ENCODE measurements around the gene HDAC2.
"Not testable (repeated sequence)": the region's sequence is repeated elsewhere in the genome, so short reads cannot be mapped to it uniquely, and the experiment has no call there.

Gene HDAC2

DNA sequence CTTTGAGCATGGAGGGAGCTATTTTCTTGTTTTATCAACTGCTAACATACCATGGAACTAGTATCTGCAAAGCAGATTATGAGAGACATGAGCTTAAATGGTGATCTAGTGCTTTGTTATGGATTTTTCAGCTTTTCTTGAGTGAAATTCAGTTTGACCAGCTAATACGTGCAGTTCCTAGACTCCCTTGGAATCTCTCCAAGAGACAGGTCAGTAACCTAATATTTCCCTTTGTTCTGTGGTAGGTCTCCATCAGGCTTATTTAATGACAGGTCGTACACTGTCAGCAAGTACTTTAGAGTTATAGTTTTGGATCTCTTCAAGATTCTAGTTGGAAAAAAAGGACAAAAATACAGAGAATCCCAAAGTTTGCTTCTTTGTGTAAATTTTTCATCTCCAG lies 43.9 kb downstream of the HDAC2 start:
- Histone ChIP-seq H3K4me3 (ENCODE audit: low read length) (no peak overlapping the region), H3K36me3 (ENCODE audit: control insufficient read depth, insufficient read depth, low read length) (no peaks in the 10 kb centered on the region), H3K9ac (ENCODE audit: low read length) (no peak overlapping the region), H3K27ac (ENCODE audit: low read depth, low read length) (no peak overlapping the region), H3K4me1 (ENCODE audit: control insufficient read depth, insufficient read depth, low read length) (no peaks in the 10 kb centered on the region), H3K27me3 (ENCODE audit: control insufficient read depth, insufficient read depth, low read length) (no peaks in the 10 kb centered on the region)

DNA sequence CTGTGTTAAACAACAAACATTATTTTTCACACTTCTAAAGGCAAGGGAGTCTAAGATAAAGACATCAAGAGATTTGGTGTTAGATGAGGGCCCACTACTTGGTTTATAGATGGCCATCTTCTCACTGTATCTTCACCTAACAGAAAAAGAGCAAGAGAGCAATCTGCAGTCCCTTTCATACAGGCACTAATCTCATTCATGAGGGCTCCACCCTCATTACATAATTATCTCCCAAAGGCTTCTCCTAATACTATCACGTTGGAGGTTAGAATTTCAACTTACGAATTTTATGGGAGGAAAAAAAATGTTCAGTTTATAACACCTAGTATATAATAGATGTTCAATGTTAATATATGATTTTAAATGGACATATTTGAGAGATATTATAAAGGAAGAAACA lies 45.6 kb downstream of the HDAC2 start:
- Histone ChIP-seq H3K36me3 (ENCODE audit: control insufficient read depth, insufficient read depth, low read length) (no peaks in the 10 kb centered on the region), H3K4me1 (ENCODE audit: control insufficient read depth, insufficient read depth, low read length) (no peaks in the 10 kb centered on the region), H3K9ac (ENCODE audit: low read length) (no peak overlapping the region), H3K27me3 (ENCODE audit: control insufficient read depth, insufficient read depth, low read length) (no peaks in the 10 kb centered on the region), H3K4me3 (ENCODE audit: low read length) (no peak overlapping the region), H3K27ac (ENCODE audit: low read depth, low read length) (no peak overlapping the region)

DNA sequence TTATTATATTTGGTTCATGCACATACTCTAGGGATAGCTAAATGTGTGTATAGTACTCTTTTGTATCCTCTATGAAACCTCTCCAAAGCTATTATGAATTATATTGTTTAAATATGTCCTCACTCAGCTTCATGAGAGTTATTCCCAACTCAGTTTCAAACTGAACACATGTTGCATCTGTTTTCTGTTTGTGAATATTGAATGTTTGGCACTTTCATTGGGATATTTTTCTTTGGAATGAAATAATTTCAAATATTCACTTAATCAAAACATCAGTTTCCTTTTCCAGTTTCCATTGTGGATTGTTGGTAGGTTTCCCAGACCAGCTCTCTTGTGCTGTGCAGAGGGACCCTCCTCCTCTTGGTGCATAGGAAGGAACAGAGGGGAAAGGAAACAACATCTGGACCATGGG lies 46.6 kb downstream of the HDAC2 start:
- no peak overlapping the region for H3K4me3 ChIP-seq (ENCODE audit: low read length)
- H3K4me1 ChIP-seq (ENCODE audit: control insufficient read depth, insufficient read depth, low read length): no peaks in the 10 kb centered on the region
- H3K36me3 ChIP-seq (ENCODE audit: control insufficient read depth, insufficient read depth, low read length): no peaks in the 10 kb centered on the region
- H3K27me3 ChIP-seq (ENCODE audit: control insufficient read depth, insufficient read depth, low read length): no peaks in the 10 kb centered on the region
- H3K27ac ChIP-seq (ENCODE audit: low read depth, low read length): no peak overlapping the region
- H3K9ac ChIP-seq (ENCODE audit: low read length): no peak overlapping the region

DNA sequence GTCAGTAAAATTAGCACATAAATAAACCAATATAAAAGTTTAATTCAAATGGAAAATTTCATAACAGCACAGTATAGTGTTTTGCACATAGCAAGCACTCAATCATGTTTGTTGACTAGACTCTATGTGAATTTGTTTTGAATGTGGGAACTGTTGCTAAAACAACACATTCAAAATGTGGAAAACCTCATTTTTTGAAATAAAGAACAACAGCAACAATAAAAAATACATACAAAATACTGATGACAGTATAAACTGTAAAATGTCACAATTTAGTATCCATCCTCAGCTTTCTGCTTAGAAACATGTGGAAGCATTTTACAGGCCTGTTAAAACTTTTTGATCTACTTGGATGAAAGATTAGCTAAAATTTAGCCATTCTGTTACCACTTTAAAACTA lies 47.4 kb downstream of the HDAC2 start:
- Histone ChIP-seq H3K4me1 (ENCODE audit: control insufficient read depth, insufficient read depth, low read length) (no peaks in the 10 kb centered on the region), H3K27ac (ENCODE audit: low read depth, low read length) (no peak overlapping the region), H3K4me3 (ENCODE audit: low read length) (no peak overlapping the region), H3K27me3 (ENCODE audit: control insufficient read depth, insufficient read depth, low read length) (no peaks in the 10 kb centered on the region), H3K36me3 (ENCODE audit: control insufficient read depth, insufficient read depth, low read length) (no peaks in the 10 kb centered on the region), H3K9ac (ENCODE audit: low read length) (no peak overlapping the region)

DNA sequence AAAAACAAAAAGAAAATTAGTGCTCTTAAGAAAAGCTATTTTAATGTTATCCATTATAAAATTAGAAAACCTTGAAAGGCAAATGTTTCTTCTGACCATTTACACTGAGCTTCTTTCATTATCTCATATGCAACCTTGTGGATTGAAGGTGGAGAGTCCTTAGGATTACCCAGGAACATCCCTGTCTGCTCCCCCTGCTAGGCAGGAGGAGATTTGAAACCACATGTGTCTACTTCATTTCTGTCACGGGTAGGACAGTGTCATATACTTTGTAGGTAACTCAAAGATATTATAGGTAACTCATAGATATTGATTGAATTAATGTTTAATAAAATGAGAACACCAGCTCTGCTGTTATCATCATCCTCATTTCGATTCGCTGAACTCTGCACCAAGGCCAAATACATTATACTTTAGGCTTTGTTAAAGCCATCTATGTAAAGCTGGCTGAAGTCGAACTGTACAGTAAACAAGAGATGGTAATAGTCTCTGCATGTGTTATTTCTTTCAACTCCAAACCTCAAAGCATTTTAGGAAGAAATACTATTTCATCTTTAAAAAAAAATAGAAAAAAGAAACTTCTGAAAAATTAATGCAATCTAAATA lies 49.5 kb downstream of the HDAC2 start:
- Histone ChIP-seq H3K36me3 (ENCODE audit: control insufficient read depth, insufficient read depth, low read length) (no peaks in the 10 kb centered on the region), H3K27ac (ENCODE audit: low read depth, low read length) (no peak overlapping the region), H3K4me1 (ENCODE audit: control insufficient read depth, insufficient read depth, low read length) (no peaks in the 10 kb centered on the region), H3K4me3 (ENCODE audit: low read length) (no peak overlapping the region), H3K27me3 (ENCODE audit: control insufficient read depth, insufficient read depth, low read length) (no peaks in the 10 kb centered on the region), H3K9ac (ENCODE audit: low read length) (no peak overlapping the region)

DNA sequence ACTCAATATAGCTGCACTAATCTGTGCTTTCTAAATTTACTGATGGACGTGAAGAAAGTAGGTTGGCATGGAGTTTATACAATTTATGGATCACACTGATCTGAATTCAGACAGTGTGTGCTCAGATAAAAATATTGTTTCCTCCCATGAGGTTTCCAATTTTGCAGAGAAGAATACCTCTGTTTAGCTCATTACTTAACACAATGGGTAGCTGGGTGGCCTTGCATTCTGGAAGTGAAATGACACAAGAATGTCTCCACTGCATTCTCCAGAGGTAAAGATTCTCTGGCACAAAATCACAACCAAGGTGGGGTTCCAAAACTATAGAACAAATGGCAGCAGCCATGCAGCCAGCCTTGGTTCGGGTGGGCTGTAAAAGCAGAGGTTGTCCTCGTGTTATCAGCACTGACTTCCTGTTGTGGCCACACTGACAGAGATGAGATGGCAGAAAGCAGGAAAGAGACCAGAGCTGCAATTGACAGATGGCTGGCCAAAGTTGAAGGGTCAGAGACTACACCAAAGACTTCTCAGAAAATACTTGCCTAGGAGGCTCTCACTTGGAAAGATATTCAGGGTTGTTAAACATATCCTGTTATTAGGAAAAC lies 50.2 kb downstream of the HDAC2 start:
- no peaks in the 10 kb centered on the region for H3K27me3 ChIP-seq (ENCODE audit: control insufficient read depth, insufficient read depth, low read length)
- H3K36me3 ChIP-seq (ENCODE audit: control insufficient read depth, insufficient read depth, low read length): no peaks in the 10 kb centered on the region
- no peaks in the 10 kb centered on the region for H3K4me1 ChIP-seq (ENCODE audit: control insufficient read depth, insufficient read depth, low read length)
- no peak overlapping the region for H3K4me3 ChIP-seq (ENCODE audit: low read length)
- H3K27ac ChIP-seq (ENCODE audit: low read depth, low read length): no peak overlapping the region
- H3K9ac ChIP-seq (ENCODE audit: low read length): no peak overlapping the region

DNA sequence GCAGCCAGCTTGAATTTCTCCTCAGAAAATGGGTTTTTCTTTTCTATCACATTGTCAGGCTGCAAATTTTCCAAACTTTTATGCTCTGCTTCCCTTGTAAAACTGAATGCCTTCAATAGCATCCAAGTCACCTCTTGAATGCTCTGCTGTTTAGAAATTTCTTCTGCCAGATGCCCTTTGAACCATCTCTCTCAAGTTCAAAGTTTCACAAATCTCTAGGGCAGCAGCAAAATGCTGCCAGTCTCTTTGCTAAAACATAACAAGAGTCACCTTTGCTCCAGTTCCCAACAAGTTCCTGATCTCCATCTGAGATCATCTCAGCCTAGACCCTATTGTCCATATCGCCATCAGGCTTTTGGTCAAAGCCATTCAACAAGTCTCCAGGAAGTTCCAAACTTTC lies 60.7 kb downstream of the HDAC2 start:
- not testable (repeated sequence) for H3K36me3 ChIP-seq (ENCODE audit: control insufficient read depth, insufficient read depth, low read length); H3K27me3 ChIP-seq (ENCODE audit: control insufficient read depth, insufficient read depth, low read length); H3K4me1 ChIP-seq (ENCODE audit: control insufficient read depth, insufficient read depth, low read length); H3K4me3 ChIP-seq (ENCODE audit: low read length); H3K27ac ChIP-seq (ENCODE audit: low read depth, low read length); H3K9ac ChIP-seq (ENCODE audit: low read length)

DNA sequence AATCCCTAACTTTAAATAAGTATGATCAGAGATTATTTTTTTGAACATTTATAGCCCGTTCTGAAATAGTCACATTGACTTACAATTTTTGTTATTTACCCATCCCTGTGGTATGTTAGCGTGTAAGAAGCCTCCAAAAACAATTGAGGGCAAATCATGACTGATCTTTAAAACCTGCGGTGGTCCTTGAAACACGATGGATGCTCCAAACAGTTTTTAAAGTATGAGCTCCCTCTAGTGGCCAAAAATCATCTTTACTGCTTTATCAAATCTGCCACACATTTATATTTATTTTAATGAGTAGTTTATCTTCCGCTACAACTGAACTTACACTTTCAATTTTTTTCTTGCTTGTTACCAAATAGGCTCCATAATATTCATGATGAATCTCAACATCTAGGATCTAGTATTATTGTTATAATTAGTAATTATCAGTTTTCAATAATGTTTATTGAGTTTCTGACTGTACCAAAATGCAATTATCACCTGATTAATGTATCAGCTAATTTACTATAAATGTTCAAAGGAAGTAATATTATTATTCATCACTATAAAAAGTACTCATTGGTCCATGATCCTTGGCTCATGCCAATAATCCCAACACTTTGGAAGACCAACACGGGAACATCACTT lies 61.6 kb downstream of the HDAC2 start:
- Histone ChIP-seq H3K4me1 (ENCODE audit: control insufficient read depth, insufficient read depth, low read length) (peaks cover 3% of the 10 kb centered on the region), H3K27me3 (ENCODE audit: control insufficient read depth, insufficient read depth, low read length) (no peaks in the 10 kb centered on the region), H3K36me3 (ENCODE audit: control insufficient read depth, insufficient read depth, low read length) (no peaks in the 10 kb centered on the region), H3K9ac (ENCODE audit: low read length) (no peak overlapping the region), H3K4me3 (ENCODE audit: low read length) (no peak overlapping the region), H3K27ac (ENCODE audit: low read depth, low read length) (no peak overlapping the region)

DNA sequence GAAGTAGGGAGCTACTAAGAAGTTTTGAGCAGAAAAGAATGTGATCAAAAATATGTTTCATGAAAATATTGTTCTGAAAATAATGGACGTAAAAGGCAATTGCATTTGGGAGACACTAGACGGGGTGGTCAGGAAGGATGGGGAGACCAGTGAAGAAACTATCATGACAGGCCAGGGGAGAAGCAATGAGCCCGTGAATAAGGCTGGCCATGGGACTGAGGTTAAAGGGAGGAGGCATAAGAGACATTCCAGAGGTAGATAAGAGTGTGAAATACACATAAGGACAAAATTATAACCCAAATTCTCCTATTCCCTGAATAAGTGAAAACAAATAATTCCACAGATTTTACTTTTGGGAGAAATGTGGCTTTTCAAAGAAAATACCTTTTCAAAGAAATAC lies 62.1 kb downstream of the HDAC2 start:
- H3K4me3 ChIP-seq (ENCODE audit: low read length): no peak overlapping the region
- H3K4me1 ChIP-seq (ENCODE audit: control insufficient read depth, insufficient read depth, low read length): peaks cover 9% of the 10 kb centered on the region
- no peaks in the 10 kb centered on the region for H3K27me3 ChIP-seq (ENCODE audit: control insufficient read depth, insufficient read depth, low read length)
- no peak overlapping the region for H3K9ac ChIP-seq (ENCODE audit: low read length)
- H3K27ac ChIP-seq (ENCODE audit: low read depth, low read length): no peak overlapping the region
- H3K36me3 ChIP-seq (ENCODE audit: control insufficient read depth, insufficient read depth, low read length): no peaks in the 10 kb centered on the region

DNA sequence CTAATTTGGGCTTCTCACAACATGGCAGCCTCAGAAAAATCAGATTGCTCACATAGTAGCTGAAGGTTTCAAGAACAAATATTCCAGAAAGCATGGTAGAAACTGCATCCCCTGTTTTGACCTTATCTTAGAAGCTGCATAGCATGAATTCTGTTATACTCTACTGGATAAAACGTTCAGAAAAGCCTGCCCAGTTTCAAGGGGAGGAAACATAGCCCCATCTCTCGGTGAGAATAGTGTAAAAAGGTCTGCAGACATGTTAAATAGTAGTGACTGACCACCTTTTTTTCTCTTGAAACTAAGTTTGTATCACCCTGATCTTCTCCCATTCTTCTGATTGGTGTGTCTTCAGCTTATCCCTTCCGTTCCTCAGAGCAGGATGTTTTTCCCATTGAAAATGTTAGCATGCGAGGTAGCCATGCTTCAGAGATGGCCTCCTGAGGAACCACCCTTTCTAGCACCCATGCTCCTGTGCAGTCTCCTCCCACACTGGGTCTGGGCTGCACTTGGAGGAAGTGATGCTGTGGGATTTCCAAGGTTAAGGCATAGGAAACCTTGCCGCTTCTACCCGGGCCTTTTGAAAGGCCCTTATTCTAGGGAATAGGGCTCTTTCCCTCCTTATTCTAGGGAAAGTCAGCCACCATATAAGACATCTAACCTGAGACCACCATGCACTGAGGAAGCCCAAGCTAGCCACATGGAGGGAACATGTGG lies 63.7 kb downstream of the HDAC2 start:
- H3K4me1 ChIP-seq (ENCODE audit: control insufficient read depth, insufficient read depth, low read length): peaks cover 9% of the 10 kb centered on the region
- no peaks in the 10 kb centered on the region for H3K27me3 ChIP-seq (ENCODE audit: control insufficient read depth, insufficient read depth, low read length)
- no peak overlapping the region for H3K4me3 ChIP-seq (ENCODE audit: low read length)
- no peaks in the 10 kb centered on the region for H3K36me3 ChIP-seq (ENCODE audit: control insufficient read depth, insufficient read depth, low read length)
- no peak overlapping the region for H3K9ac ChIP-seq (ENCODE audit: low read length)
- no peak overlapping the region for H3K27ac ChIP-seq (ENCODE audit: low read depth, low read length)

DNA sequence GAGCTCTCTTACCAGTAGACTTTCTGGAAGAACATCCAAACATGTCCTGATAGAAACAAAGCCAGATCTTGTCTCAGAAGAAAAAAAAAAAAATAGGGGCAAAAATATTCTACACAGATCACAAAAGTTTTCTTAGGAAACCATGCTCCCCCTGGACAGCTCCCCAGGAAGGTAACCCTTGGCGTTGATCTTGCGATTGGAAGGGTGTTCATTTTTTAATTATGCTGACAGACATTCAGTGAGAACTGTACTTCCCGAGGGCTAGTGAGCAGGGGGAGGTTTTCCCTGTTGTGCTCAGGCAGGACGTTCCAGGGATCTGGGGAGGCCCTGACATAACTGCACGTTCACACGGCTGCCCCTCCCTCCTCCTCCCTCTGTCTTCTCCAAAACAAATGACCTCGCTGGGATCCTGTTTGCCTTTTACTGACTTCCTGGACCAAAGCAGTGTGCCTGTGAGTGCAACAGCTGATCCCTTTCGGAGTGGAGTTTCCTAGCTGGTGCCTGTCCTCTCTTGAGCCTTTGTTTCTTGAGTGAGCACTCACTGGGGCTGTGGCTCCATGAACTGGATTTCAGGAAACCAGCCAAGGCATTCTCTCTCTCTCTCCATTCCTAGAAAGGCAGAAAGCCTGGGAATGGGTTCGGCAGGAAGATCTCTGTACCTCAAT lies 67.2 kb downstream of the HDAC2 start:
- Histone ChIP-seq H3K27me3 (ENCODE audit: control insufficient read depth, insufficient read depth, low read length) (no peaks in the 10 kb centered on the region), H3K4me1 (ENCODE audit: control insufficient read depth, insufficient read depth, low read length) (peaks cover 9% of the 10 kb centered on the region), H3K27ac (ENCODE audit: low read depth, low read length) (no peak overlapping the region), H3K4me3 (ENCODE audit: low read length) (no peak overlapping the region), H3K36me3 (ENCODE audit: control insufficient read depth, insufficient read depth, low read length) (no peaks in the 10 kb centered on the region), H3K9ac (ENCODE audit: low read length) (no peak overlapping the region)

DNA sequence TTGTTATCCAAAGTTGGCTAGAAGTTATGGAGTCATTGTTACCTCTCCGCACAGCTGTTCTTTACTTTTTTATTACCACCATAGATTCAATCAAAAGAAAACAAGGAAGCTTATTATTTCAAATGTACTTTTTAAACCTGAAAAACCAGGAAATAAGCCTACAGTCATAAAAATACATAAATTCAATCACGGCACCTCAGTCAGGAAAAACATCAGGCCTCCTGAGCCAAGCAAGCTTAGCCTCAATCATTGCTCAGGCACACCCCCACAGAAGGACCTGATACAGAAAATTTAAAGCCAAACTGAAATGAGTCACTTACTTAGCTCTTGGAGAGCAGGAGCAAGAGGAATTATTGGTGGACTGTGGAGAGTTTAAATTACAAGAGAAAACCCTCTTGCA lies 69.5 kb downstream of the HDAC2 start:
- Histone ChIP-seq H3K9ac (ENCODE audit: low read length) (no peak overlapping the region), H3K27me3 (ENCODE audit: control insufficient read depth, insufficient read depth, low read length) (no peaks in the 10 kb centered on the region), H3K36me3 (ENCODE audit: control insufficient read depth, insufficient read depth, low read length) (no peaks in the 10 kb centered on the region), H3K27ac (ENCODE audit: low read depth, low read length) (no peak overlapping the region), H3K4me3 (ENCODE audit: low read length) (no peak overlapping the region), H3K4me1 (ENCODE audit: control insufficient read depth, insufficient read depth, low read length) (peaks cover 9% of the 10 kb centered on the region)
